SH-SY5Y (cell line): ENCODE measurements around the gene PLA2G4B.

Experiments
- GATA2 ChIP-seq: IDR thresholded peaks from 2 replicates; pipeline ENCODE4 v1.6.1; 2011; ENCODE audit warnings: mild to moderate bottlenecking, low read depth, low read length
- GATA3 ChIP-seq: IDR thresholded peaks from 2 replicates; pipeline ENCODE4 v1.6.1; 2011; ENCODE audit warnings: low read depth, mild to moderate bottlenecking, low read length, moderate library complexity

PLA2G4B gene

GRCh38 chr15:41862515-41863116 lies 24.0 kb downstream of the PLA2G4B start:
- no peak for TF ChIP-seq GATA2
- no peak for TF ChIP-seq GATA3

DNA sequence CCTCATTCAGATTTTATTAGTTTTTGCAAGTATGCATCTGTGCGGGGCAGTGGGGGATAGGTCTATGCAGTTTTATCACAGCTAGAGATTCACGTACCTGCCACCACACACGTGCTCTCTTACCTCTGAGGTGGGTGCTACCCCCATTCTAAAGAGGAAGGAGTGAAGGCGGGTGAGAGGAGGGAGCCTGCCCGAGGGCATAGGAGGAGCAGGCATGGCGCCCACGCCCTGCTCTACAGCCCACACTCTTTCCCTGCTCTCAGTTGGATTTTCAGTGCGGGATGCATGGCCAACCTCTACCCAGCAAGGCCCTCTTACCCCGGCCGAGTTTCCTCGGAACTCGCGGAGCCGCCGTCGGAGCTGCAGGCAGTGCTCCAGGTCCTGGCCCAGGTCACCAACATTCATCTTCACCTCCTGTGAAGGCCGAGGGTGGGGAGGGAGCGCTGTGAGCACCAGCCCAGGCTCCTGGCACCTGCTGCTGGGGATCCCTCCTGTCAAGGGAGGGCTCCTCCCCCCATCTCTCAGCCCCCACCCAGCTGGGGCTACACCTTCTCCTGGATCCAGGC lies 26.9 kb downstream of the PLA2G4B start:
- TF ChIP-seq GATA3 = no peak
- TF ChIP-seq GATA2 = no peak

DNA sequence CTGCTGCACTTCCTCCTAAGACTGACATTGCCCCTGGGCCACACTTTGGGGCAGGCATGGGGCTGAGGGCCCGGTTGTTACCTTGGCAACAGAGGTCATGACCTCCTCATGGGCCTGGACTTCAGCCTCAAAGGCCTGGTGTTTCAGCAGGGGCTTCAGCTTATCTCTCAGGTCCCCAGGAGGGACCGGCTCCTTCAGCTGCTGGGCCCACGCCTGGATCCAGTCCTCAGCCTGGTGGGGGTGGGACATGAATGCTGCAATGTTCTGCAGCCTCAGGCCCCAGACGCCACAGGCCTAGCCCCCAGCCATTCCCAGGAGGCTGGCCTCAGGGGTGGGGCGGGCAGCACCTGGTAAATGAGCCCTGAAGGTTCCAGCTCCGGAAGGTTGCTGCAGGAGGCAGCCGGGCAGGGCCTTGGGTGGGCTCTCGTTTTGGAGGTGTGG lies 27.6 kb downstream of the PLA2G4B start:
- TF ChIP-seq GATA3 (no peak), GATA2 (no peak)

DNA sequence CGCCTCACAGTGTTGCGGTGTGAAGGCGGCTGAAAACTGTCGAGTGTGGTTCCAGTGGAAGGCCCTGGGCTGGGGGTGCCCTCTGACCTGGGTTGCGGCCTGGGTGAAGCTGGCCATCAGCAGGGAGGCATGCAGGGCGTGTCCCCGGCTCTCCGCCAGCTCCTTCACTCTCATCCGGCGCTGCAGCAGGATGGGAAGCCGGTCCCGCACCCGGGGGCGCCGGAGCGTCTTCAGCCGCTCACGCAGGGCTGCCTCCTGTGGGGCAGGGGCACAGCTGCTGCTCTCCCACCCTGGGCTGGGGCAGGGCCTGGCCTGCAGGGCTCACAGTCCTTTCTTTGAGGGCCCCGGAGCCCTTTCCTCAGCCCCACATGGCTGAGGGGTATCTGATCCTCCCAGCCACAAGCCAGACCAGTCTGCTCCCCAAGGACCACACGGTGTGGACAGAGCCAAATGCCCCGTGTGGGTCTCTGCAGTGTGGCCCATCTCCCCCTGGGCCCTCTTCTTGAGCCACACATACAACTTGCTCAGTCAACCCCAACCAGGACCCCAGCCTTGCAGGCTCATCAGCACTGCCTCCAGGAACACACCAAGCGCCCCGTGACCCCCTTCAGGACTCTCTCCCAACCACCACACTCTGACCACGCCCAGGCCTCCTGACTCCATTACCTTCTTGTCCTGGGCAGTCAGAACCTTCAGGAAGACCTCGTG lies 28.4 kb downstream of the PLA2G4B start:
- TF ChIP-seq GATA3 (no peak), GATA2 (no peak)

- no peak for TF ChIP-seq GATA2
- no peak for TF ChIP-seq GATA3
Measured at GRCh38 chr15:41868321-41868720, 29.7 kb downstream of the PLA2G4B start.

DNA sequence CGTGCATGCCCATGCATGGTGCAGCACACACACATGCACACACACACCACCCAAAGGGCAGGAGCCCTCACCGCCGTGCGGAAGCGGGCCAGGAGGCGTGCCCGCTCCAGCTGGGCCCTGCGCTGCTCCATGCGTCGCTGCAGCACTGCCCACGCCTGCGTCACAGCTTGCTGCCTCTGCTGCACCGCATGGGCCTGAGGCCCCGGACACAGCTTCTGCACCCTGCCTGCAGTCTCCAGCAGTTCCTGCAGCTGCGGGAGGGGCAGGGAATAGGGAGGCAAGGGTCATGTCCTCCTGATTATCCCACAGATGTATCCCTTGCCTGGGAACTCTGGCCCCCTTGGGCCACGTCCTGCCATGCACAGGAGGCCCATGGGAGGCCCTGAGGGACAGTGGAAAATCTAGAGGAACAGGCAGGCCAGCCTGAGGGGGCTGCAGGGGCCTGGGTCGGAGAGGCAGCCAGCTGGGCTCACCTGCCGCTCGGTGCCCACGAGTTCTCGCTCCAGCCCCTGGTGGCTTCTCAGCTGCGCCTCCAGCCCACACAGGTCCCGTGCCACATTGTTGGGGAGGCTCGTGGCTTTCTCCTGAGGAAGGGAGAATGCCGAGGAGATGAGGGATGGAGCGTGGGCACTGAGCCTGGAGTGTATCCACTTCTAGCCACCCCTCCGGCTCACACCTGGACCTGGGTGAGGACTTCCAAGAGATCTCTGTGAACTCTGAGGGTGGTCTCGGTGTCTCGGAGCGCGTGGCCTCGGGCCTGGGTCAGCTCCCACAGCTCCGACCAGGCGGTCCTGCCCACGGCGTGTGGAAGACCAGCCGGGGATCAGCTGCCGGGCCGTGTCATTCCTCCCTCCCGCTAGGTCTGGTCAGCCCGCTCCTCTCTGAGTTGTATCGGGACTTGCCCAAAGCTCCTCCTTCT lies 31.4 kb downstream of the PLA2G4B start:
- TF ChIP-seq GATA3 = no peak

- no peak for TF ChIP-seq GATA2
- no peak for TF ChIP-seq GATA3
Measured at GRCh38 chr15:41870689-41871081, 32.0 kb downstream of the PLA2G4B start.

DNA sequence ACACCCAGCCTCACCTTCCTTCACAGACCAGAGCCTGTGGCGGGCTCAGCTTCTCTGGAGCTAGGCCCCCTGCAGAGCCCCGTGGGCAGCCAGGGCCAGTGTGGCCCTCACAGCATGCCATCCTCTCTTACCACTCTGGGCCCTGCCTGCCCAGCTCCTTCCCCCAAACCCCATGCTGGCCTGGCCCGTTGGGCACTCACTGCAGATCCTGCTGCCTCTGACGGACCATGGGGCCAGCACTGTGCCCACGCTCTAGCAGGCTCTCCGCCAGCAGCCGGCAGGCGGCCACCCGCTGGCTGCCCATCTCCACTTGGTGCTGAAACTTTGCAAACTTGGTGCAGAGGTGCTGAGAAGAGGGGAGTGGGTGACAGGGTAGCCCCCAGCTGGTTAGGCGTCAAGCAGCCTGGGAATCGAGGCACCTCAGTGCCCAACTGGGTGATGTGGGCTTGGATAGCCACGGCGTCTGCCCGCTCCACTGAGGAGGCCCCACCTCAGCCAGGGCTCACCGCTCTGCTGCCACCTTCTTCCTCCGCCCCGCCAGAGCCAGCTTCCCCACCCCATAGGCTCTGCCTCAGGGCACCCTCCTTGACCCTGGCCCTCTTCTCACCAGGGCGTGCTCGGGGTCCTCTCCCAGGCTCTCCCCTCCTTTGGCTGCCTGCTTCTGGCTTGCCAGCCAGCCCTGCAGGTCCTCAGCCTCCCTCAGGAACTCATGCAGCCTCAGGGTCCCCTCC lies 32.7 kb downstream of the PLA2G4B start:
- TF ChIP-seq GATA2 (no peak), GATA3 (no peak)

DNA sequence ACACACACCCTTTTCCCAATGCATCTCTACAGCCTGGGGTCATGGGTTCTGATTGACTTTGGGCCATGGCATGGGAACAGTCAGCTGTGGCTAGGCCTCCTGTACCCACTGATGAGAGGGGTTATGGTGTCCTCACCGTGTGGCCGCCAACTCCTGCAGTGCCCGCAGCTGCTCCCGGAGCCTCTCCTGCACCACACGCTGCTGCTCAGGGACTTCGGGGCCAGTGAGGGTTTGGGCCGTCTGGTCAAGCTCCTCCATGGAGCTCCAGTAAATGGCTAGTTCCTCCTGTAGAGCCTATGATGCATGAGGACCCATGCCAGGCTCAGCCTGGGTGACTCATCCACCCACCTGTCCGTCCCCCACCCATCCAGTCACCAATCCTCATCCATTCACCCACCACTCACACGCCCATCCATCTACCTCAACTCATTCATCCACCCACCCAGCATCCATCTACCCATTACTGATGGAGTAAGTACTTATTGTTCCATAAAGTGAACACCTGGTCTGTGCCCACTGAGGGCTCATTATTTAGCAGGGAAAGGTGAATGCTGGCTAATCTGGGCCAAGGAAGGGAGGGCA lies 33.6 kb downstream of the PLA2G4B start:
- TF ChIP-seq GATA3 = no peak
- no peak for TF ChIP-seq GATA2

DNA sequence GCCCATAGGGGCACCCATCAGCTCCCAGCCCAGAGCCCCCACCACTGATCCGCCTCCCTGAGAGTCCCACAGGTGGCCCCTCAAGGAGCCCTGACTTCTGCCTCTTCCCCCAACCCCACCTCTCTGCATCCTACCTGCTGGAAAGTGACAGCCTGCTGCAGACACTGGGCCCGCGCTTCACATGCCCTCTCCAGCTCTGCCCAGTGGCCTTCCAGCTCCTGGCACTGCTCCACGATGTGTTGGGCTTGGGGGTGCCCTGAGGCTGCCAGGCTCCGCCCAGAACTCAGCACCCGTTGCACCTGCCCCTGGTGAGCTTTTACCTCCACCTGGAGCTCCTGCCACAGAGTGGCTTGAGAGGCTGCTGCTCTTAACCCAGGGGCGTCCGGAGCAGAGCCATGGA lies 35.1 kb downstream of the PLA2G4B start:
- TF ChIP-seq GATA3 (no peak), GATA2 (no peak)

DNA sequence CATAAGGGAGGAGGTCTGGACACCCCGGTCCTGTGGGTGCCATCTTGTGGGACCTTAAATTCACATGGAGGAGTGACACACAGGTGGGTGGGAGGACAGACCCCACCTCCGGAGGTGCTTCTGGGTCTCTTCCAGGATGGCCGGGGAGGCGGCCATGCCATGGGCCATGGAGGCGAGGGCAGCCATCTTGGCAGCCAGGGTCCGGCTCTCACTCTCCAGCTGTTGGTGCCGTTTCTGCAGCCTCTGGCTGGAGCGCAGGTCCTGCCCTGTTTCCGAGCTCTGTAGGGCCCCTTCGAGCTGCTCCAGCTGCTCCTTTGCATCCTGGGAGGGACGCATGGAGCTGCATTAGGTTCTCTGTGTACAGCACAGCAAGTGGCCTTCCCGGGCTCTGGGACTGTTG lies 36.1 kb downstream of the PLA2G4B start:
- TF ChIP-seq GATA3 = no peak
- TF ChIP-seq GATA2 = no peak

- TF ChIP-seq GATA3 = no peak
- no peak for TF ChIP-seq GATA2
Measured at GRCh38 chr15:41876007-41876406, 37.4 kb downstream of the PLA2G4B start.

DNA sequence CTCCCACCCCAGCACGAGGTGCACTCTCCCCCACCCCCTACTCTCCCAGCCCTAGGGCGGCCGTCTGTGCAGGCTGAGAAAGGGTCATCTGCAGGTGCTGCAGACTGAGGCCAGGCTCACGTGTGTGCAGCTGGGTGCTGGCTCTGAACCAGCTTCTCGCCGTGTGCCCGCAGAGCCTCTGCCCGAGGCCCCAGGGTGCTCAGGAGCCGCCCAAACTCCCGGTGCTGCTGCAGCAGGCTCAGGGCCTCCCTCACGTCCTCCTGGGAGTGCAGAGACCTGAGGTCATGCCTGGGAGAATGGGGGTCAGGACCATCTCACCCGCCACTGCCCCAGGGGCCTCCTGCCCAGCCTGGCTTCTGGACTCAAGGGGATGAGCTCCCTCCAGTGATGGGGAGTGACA lies 38.0 kb downstream of the PLA2G4B start:
- TF ChIP-seq GATA2 (no peak), GATA3 (no peak)
